ENCODE results near the gene PIM1.
A peak's percentile ranks its signal among the peaks of the same experiment; 100 is the strongest.
"Not testable (repeated sequence)": the region's sequence is repeated elsewhere in the genome, so short reads cannot be mapped to it uniquely, and the experiment has no call there.

The PIM1 gene

GRCh38 chr6:37171201-37171969, 1.4 kb downstream of the PIM1 start:
- no peak for DNase-seq (ENCODE audit: low read depth in 2 of 2)

GRCh38 chr6:37171970-37172812, 2.2 kb downstream of the PIM1 start:
- peak; percentile 76 to 78 for DNase-seq (ENCODE audit: low read depth in 2 of 2)

- no peak for DNase-seq (ENCODE audit: low read depth in 2 of 2)
Observed at GRCh38 chr6:37172912-37173492, 3.0 kb downstream of the PIM1 start.

GRCh38 chr6:37173493-37174195, 3.7 kb downstream of the PIM1 start:
- DNase-seq (ENCODE audit: low read depth in 2 of 2) = no peak

- no peak for DNase-seq (ENCODE audit: low read depth in 2 of 2)
Observed at GRCh38 chr6:37174196-37174514, 4.2 kb downstream of the PIM1 start.

- no peak for DNase-seq (ENCODE audit: low read depth in 2 of 2)
Observed at GRCh38 chr6:37174515-37175331, 4.8 kb downstream of the PIM1 start.

- no peak for DNase-seq (ENCODE audit: low read depth in 2 of 2)
Observed at GRCh38 chr6:37175332-37176267, 5.6 kb downstream of the PIM1 start.

GRCh38 chr6:37176268-37177076, 6.5 kb downstream of the PIM1 start:
- DNase-seq (ENCODE audit: low read depth in 2 of 2) = no peak

GRCh38 chr6:37177077-37177934, 7.4 kb downstream of the PIM1 start:
- DNase-seq (ENCODE audit: low read depth in 2 of 2) = no peak

GRCh38 chr6:37177935-37178517, 8.1 kb downstream of the PIM1 start:
- no peak for DNase-seq (ENCODE audit: low read depth in 2 of 2)

- no peak for DNase-seq (ENCODE audit: low read depth in 2 of 2)
Observed at GRCh38 chr6:37180075-37180474, 10.1 kb downstream of the PIM1 start.

GRCh38 chr6:37180610-37181009, 10.7 kb downstream of the PIM1 start:
- not testable (repeated sequence) for DNase-seq (ENCODE audit: low read depth in 2 of 2)

- no peak for DNase-seq (ENCODE audit: low read depth in 2 of 2)
Observed at GRCh38 chr6:37182736-37183590, 13.0 kb downstream of the PIM1 start.

GRCh38 chr6:37185949-37186720, 16.2 kb downstream of the PIM1 start:
- not testable (repeated sequence) for DNase-seq (ENCODE audit: low read depth in 2 of 2)

GRCh38 chr6:37187321-37188022, 17.5 kb downstream of the PIM1 start:
- no peak for DNase-seq (ENCODE audit: low read depth in 2 of 2)

All from fibroblast of skin of left biceps (primary cell).